MM.1S (cell line): ENCODE measurements around the gene KRTAP9-7.

Experiments used
- CTCF ChIP-seq: fragments of 300-600 bp; sonication (generic); IDR thresholded peaks from 2 replicates; pipeline ENCODE4 v1.5.1; 2016; ENCODE audit warnings: antibody characterized with exemption, low read length, mixed read lengths
- EZH2 ChIP-seq: fragments of 300-600 bp; sonication (generic); optimal IDR thresholded peaks from 2 replicates; pipeline ENCODE3; 2017; ENCODE audit warnings: low read depth, mild to moderate bottlenecking, antibody characterized with exemption, low read length, mixed read lengths
- EZH2phosphoT487 ChIP-seq: fragments of 300-600 bp; sonication (generic); IDR thresholded peaks from 2 replicates; pipeline ENCODE4 v1.6.1; 2018; ENCODE audit warnings: antibody characterized with exemption, low read length

- TF ChIP-seq EZH2 (no peak), CTCF (no peak), EZH2phosphoT487 (no peak)
Measured at GRCh38 chr17:41278176-41278955, 2.9 kb downstream of the KRTAP9-7 start.
